GM12891 (cell line): ENCODE results near the gene MEI4.

Experiments
- PAX5 ChIP-seq: IDR thresholded peaks from 2 replicates; pipeline ENCODE4 v1.6.1; 2011; ENCODE audit warnings: low read length, moderate library complexity, mild to moderate bottlenecking; ENCODE audit not compliant: insufficient read depth, severe bottlenecking
- POLR2A ChIP-seq: IDR thresholded peaks from 2 replicates; pipeline ENCODE4 v1.6.1; 2011; ENCODE audit warnings: low read depth, low read length, control low read depth
- POLR2AphosphoS5 ChIP-seq: IDR thresholded peaks from 2 replicates; pipeline ENCODE4 v1.6.1; 2011; ENCODE audit warnings: low read depth, low read length, control low read depth
- POU2F2 ChIP-seq: IDR thresholded peaks from 2 replicates; pipeline ENCODE4 v1.6.1; 2011; ENCODE audit warnings: low read depth, mild to moderate bottlenecking, control low read depth, low read length, moderate library complexity
- SPI1 ChIP-seq: IDR thresholded peaks from 2 replicates; pipeline ENCODE4 v1.6.1; 2011; ENCODE audit warnings: low read depth, low read length, control low read depth
- TAF1 ChIP-seq: IDR thresholded peaks from 2 replicates; pipeline ENCODE4 v1.6.1; 2011; ENCODE audit warnings: low read depth, low read length, control low read depth

DNA sequence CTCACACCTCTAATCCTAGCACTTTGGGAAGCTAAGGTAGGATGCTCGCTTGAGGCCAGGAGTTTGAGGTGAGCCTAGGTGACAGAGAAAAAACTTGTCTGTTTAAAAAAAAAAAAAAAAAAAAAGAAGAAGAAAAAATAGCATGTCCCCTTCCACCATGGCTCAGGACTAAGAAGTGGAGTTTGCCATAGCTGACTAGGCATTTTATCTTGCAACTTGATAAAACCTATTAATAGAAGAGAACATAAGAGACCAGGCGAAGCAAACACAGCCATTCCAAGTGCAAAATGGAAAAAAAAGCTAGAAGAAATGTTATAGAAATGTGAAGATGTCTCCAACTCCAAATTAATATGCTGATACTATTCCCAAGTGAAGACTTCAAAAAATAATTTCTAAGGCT, 277.5 kb downstream of the MEI4 start:
- TF ChIP-seq POLR2A (no peak), PAX5 (no peak), POLR2AphosphoS5 (no peak), SPI1 (no peak), POU2F2 (no peak), TAF1 (no peak)
